Measurements from ENCODE around the gene IL1RAPL1. TPM values are rescaled to one million over a fixed set of nuclear protein-coding genes. Genes with fewer than 3 reads are reported as not detected.

IL1RAPL1 gene
- polyA plus RNA-seq, 2 of the 4 experiments (the other 2 are of a cell fraction): not detected

GRCh38 chrX:29039501-29039900 is 452.3 kb downstream of the IL1RAPL1 start:
- 6% methylated on average over 2 of the region's 2 CpGs for WGBS (ENCODE audit: missing lambda C conversion rate)
- no peak for FAIRE-seq
- no peaks in the 10 kb centered on the region for H3K4me1 ChIP-seq
- no peaks in the 10 kb centered on the region for H3K9me3 ChIP-seq
- no peak for DNase-seq (ENCODE audit: low read depth in 1 of 2, low spot score in 1 of 2)
- no peak for ATAC-seq
- CTCF ChIA-PET: interaction anchor here (0.6 kb wide), 1 partner anchor 54 kb away, joined by 3 read pairs; no protein-coding TSS in a partner anchor
- POLR2A ChIA-PET: no interaction called here
- no peak overlapping the region for H3K27ac ChIP-seq
- TF ChIP-seq BCL3 (IDR thresholded peaks at IDR 0.05) (no peak), NPAS2 (CRISPR knock-in tag; IDR thresholded peaks at IDR 0.05; ENCODE audit: borderline replicate concordance) (no peak), JUN (IDR thresholded peaks at IDR 0.05) (no peak), RARB (CRISPR knock-in tag; IDR thresholded peaks at IDR 0.05) (no peak), KDM1A (IDR thresholded peaks at IDR 0.05; ENCODE audit: low read depth) (no peak), BHLHE40 (IDR thresholded peaks at IDR 0.05; ENCODE audit: low read depth, low read length) (no peak), ZC3H11A (IDR thresholded peaks at IDR 0.05) (no peak), EHF (CRISPR knock-in tag; IDR thresholded peaks at IDR 0.05) (no peak), FOXS1 (CRISPR knock-in tag; IDR thresholded peaks at IDR 0.05) (no peak), MYC (IDR thresholded peaks at IDR 0.05; ENCODE audit: borderline replicate concordance, low read length) (no peak), MAZ (IDR thresholded peaks at IDR 0.05; ENCODE audit: borderline replicate concordance, low read depth, low read length) (no peak), CHD2 (IDR thresholded peaks at IDR 0.05; ENCODE audit: low read length, partially characterized antibody) (no peak), CBX8 (IDR thresholded peaks at IDR 0.05) (no peak), RFX5 (IDR thresholded peaks at IDR 0.05) (no peak), NFE2L2 (conservative IDR thresholded peaks at IDR 0.05; ENCODE audit: low read length) (no peak)
- TF ChIP-seq, protein P1, sequence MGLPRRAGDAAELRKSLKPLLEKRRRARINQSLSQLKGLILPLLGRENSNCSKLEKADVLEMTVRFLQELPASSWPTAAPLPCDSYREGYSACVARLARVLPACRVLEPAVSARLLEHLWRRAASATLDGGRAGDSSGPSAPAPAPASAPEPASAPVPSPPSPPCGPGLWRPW (IDR thresholded peaks at IDR 0.05): no peak
- H3K4me2 ChIP-seq: no peak overlapping the region
- no peak overlapping the region for H3K4me3 ChIP-seq

DNA sequence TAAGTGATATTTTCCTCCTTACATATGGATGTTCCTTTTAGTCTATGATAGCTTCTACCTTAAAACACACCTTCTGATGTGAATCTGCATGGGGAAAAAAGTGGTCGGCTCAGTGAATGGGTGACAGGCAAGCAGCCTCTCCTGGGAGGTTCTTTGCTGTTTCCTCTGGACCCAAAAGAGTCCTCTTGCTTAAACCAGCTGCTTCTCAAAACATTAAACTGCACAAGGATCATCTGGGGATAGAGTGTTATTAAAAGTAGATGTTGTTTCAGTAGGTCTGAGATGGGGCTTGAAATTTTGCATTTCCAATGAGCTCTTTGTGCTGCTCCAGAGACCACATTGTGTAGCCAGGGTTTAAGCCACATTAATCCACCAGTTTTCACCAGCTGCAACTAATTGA is 452.9 kb downstream of the IL1RAPL1 start:
- ATAC-seq (no peak), FAIRE-seq (peak; percentile 51), DNase-seq (ENCODE audit: low read depth in 1 of 2, low spot score in 1 of 2) (no peak)
- POLR2A ChIA-PET: no interaction called here
- TF ChIP-seq NFE2L2 (conservative IDR thresholded peaks at IDR 0.05; ENCODE audit: low read length) (no peak), EHF (CRISPR knock-in tag; IDR thresholded peaks at IDR 0.05) (no peak), CBX8 (IDR thresholded peaks at IDR 0.05) (no peak), RAD21 (conservative IDR thresholded peaks at IDR 0.05 in 1 of 2, IDR thresholded peaks at IDR 0.05 in 1 of 2) (no peak), ATOH8 (CRISPR knock-in tag; IDR thresholded peaks at IDR 0.05; ENCODE audit: low read depth) (no peak), PBX3 (IDR thresholded peaks at IDR 0.05) (no peak), EHMT2 (IDR thresholded peaks at IDR 0.05; ENCODE audit: low read depth) (no peak), SMC3 (IDR thresholded peaks at IDR 0.05) (no peak), ESRRA (IDR thresholded peaks at IDR 0.05; ENCODE audit: borderline replicate concordance, low read length) (no peak)
- TF ChIP-seq, protein P2, sequence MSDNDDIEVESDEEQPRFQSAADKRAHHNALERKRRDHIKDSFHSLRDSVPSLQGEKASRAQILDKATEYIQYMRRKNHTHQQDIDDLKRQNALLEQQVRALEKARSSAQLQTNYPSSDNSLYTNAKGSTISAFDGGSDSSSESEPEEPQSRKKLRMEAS (IDR thresholded peaks at IDR 0.05): no peak
- TF ChIP-seq, protein P3, sequence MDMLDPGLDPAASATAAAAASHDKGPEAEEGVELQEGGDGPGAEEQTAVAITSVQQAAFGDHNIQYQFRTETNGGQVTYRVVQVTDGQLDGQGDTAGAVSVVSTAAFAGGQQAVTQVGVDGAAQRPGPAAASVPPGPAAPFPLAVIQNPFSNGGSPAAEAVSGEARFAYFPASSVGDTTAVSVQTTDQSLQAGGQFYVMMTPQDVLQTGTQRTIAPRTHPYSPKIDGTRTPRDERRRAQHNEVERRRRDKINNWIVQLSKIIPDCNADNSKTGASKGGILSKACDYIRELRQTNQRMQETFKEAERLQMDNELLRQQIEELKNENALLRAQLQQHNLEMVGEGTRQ (IDR thresholded peaks at IDR 0.05): no peak
- H3K4me1 ChIP-seq: no peaks in the 10 kb centered on the region
- no peak overlapping the region for H3K4me2 ChIP-seq
- H3K9me3 ChIP-seq: no peaks in the 10 kb centered on the region
- no peak overlapping the region for H3K4me3 ChIP-seq
- 13% methylated on average over 1 of the region's 1 CpG for WGBS (ENCODE audit: missing lambda C conversion rate)
- CTCF ChIA-PET: no interaction called here
- H3K27ac ChIP-seq: no peak overlapping the region
